AG20443 (cell line): ENCODE measurements around the gene MBD4.
"Not testable (repeated sequence)": the region's sequence is repeated elsewhere in the genome, so short reads cannot be mapped to it uniquely, and the experiment has no call there.

Experiments used
- DNase-seq: peaks from one replicate; pipeline ENCODE4 v3.0.0; 2012; ENCODE audit warnings: low spot score, mixed read lengths

The MBD4 gene

GRCh38 chr3:129409541-129409940 lies 30.2 kb downstream of the MBD4 start:
- DNase-seq, result no peak

GRCh38 chr3:129404610-129405009 lies 35.1 kb downstream of the MBD4 start:
- DNase-seq, result no peak

GRCh38 chr3:129404130-129404529 lies 35.6 kb downstream of the MBD4 start:
- DNase-seq, result no peak

- DNase-seq, result no peak
Measured at GRCh38 chr3:129403450-129403849, 36.3 kb downstream of the MBD4 start.

GRCh38 chr3:129402616-129403015 lies 37.1 kb downstream of the MBD4 start:
- no peak for DNase-seq

GRCh38 chr3:129402210-129402609 lies 37.5 kb downstream of the MBD4 start:
- no peak for DNase-seq

- no peak for DNase-seq
Measured at GRCh38 chr3:129399895-129400357, 39.8 kb downstream of the MBD4 start.

GRCh38 chr3:129399145-129399894 lies 40.4 kb downstream of the MBD4 start:
- peak; percentile 90 for DNase-seq

GRCh38 chr3:129398803-129399144 lies 41.0 kb downstream of the MBD4 start:
- DNase-seq, result peak; percentile 55

- not testable (repeated sequence) for DNase-seq
Measured at GRCh38 chr3:129393760-129394564, 45.8 kb downstream of the MBD4 start.

- DNase-seq, result no peak
Measured at GRCh38 chr3:129393271-129393670, 46.5 kb downstream of the MBD4 start.

- DNase-seq, result not testable (repeated sequence)
Measured at GRCh38 chr3:129392106-129392887, 47.5 kb downstream of the MBD4 start.

- not testable (repeated sequence) for DNase-seq
Measured at GRCh38 chr3:129391583-129391982, 48.2 kb downstream of the MBD4 start.

- no peak for DNase-seq
Measured at GRCh38 chr3:129389572-129389937, 50.2 kb downstream of the MBD4 start.

- not testable (repeated sequence) for DNase-seq
Measured at GRCh38 chr3:129388791-129389571, 50.8 kb downstream of the MBD4 start.

- no peak for DNase-seq
Measured at GRCh38 chr3:129387487-129387886, 52.3 kb downstream of the MBD4 start.

GRCh38 chr3:129386984-129387383 lies 52.8 kb downstream of the MBD4 start:
- no peak for DNase-seq

- DNase-seq, result not testable (repeated sequence)
Measured at GRCh38 chr3:129385507-129385906, 54.2 kb downstream of the MBD4 start.

GRCh38 chr3:129384594-129385323 lies 55.0 kb downstream of the MBD4 start:
- no peak for DNase-seq

- not testable (repeated sequence) for DNase-seq
Measured at GRCh38 chr3:129384103-129384502, 55.6 kb downstream of the MBD4 start.

- peak; percentile 89 for DNase-seq
Measured at GRCh38 chr3:129383292-129383860, 56.4 kb downstream of the MBD4 start.
